ENCODE measurements around the gene TIMP2.

GRCh38 chr17:78923660-78924453 lies 1.3 kb downstream of the TIMP2 start:
- no peak for TF ChIP-seq CTCF (conservative IDR thresholded peaks at IDR 0.05 in 1 of 2, IDR thresholded peaks at IDR 0.05 in 1 of 2; ENCODE audit: extremely low read depth in 1 of 2, insufficient read depth in 1 of 2, low read depth in 1 of 2, low read length in 2 of 2)
- no peak for TF ChIP-seq EZH2 (IDR thresholded peaks at IDR 0.05; ENCODE audit: borderline replicate concordance, low read length)
